ENCODE data around the gene SEMA3E. TPM values are rescaled to one million over a fixed set of nuclear protein-coding genes. Genes with fewer than 3 reads are reported as not detected.

SEMA3E gene
- polyA plus RNA-seq, 1 experiment: not detected

DNA sequence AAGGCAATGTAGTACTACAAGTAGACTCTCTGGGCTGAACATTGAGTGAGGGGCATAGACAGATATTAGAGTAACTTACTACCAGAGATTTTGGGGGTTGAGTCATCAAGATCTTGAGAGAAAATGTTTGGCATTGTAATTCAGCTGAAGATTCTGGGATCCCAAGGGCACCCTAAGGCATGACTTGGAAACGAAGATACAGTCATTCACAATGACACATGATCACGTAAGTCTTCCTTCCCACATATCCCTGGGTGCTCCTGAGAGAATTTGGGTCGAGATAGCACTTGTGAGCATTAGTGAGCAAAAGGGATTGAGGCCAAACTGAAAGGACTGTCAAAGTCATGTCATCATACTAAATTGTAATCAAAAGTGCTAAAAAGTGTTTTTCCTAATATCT, 293.8 kb downstream of the SEMA3E start:
- Histone ChIP-seq H3K36me3 (ENCODE audit: control insufficient read depth, insufficient read depth, low read length) (no peaks in the 10 kb centered on the region), H3K27me3 (ENCODE audit: control insufficient read depth, insufficient read depth, low read length) (no peaks in the 10 kb centered on the region), H3K4me3 (ENCODE audit: low read depth, low read length) (no peak overlapping the region)
- TF ChIP-seq, protein P1, sequence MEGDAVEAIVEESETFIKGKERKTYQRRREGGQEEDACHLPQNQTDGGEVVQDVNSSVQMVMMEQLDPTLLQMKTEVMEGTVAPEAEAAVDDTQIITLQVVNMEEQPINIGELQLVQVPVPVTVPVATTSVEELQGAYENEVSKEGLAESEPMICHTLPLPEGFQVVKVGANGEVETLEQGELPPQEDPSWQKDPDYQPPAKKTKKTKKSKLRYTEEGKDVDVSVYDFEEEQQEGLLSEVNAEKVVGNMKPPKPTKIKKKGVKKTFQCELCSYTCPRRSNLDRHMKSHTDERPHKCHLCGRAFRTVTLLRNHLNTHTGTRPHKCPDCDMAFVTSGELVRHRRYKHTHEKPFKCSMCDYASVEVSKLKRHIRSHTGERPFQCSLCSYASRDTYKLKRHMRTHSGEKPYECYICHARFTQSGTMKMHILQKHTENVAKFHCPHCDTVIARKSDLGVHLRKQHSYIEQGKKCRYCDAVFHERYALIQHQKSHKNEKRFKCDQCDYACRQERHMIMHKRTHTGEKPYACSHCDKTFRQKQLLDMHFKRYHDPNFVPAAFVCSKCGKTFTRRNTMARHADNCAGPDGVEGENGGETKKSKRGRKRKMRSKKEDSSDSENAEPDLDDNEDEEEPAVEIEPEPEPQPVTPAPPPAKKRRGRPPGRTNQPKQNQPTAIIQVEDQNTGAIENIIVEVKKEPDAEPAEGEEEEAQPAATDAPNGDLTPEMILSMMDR (IDR thresholded peaks at IDR 0.05; ENCODE audit: insufficient read depth, low read depth, low read length): no peak
- ChIA-PET CTCF (no interaction called here), POLR2A (no interaction called here)
- DNase-seq (ENCODE audit: low read depth): no peak

DNA sequence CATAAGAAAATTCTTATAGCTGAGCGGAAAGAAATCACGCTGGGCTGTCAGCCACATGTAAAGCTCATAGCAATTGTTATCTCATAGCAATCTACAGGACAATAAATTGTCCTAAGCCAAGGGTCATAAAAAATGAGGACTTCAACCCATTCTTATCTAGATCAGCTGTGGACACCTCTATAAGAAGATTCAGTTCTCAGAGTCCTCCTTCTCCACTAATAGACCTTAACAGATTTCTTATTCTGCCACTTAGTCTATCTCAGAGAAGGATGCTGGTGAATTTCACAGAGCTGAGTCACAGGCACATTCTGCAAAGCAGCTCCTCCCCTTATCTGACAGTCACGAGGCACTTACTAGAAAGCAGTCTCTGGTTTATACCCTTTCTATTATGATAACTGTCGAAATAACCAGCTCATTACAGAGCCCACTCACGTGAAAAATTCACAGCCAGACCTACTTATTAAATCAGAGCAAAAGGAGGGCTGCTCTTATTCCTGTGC, 300.9 kb downstream of the SEMA3E start:
- Histone ChIP-seq H3K27me3 (ENCODE audit: control insufficient read depth, insufficient read depth, low read length) (no peaks in the 10 kb centered on the region), H3K4me3 (ENCODE audit: low read depth, low read length) (no peak overlapping the region), H3K36me3 (ENCODE audit: control insufficient read depth, insufficient read depth, low read length) (no peaks in the 10 kb centered on the region)
- ChIA-PET CTCF (interaction anchor here (0.6 kb wide), 1 partner anchor 1783 kb away, joined by 3 read pairs; no protein-coding TSS in a partner anchor), POLR2A (no interaction called here)
- no peak for DNase-seq (ENCODE audit: low read depth)
- TF ChIP-seq, protein P1 (IDR thresholded peaks at IDR 0.05; ENCODE audit: insufficient read depth, low read depth, low read length): no peak

GRCh38 chr7:83339907-83340306, 309.0 kb downstream of the SEMA3E start:
- Histone ChIP-seq H3K27me3 (ENCODE audit: control insufficient read depth, insufficient read depth, low read length) (no peaks in the 10 kb centered on the region), H3K36me3 (ENCODE audit: control insufficient read depth, insufficient read depth, low read length) (no peaks in the 10 kb centered on the region), H3K4me3 (ENCODE audit: low read depth, low read length) (no peak overlapping the region)
- ChIA-PET CTCF (no interaction called here), POLR2A (no interaction called here)
- TF ChIP-seq, protein P1 (IDR thresholded peaks at IDR 0.05; ENCODE audit: insufficient read depth, low read depth, low read length): no peak
- DNase-seq (ENCODE audit: low read depth): no peak

DNA sequence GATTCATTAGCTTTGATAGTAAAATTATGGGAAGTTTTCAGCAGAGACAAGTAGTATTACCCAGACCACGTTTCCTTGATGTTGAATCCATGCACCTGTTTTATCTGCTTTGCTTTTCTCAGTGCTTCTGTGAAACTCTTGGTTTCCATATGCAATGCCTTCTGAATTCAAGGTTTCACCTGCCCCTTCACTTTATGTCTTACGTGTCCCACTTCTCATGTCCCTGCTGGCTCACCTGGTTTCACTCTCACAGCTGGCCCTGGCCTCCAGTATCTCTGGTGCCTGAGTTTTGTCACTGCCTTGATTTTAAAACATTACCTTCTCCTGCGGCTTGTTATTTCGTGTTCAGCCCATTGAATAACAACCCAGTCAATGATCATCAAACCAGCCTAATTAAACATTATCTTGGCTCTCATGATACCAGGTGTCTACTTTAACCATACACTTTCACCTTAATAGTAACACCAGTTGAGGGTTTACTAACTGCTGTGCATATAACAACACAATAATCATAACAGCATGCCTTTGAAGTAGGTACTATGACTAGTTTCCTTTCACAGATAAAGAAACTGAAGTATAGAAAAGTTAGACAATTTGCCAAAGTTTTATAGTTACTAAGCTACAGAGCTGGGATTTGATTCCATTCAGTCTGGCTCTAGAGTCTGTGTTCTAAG, 310.5 kb downstream of the SEMA3E start:
- H3K36me3 ChIP-seq (ENCODE audit: control insufficient read depth, insufficient read depth, low read length): no peaks in the 10 kb centered on the region
- CTCF ChIA-PET: no interaction called here
- H3K4me3 ChIP-seq (ENCODE audit: low read depth, low read length): no peak overlapping the region
- POLR2A ChIA-PET: no interaction called here
- no peak for DNase-seq (ENCODE audit: low read depth)
- no peaks in the 10 kb centered on the region for H3K27me3 ChIP-seq (ENCODE audit: control insufficient read depth, insufficient read depth, low read length)
- TF ChIP-seq, protein P1 (IDR thresholded peaks at IDR 0.05; ENCODE audit: insufficient read depth, low read depth, low read length): no peak

GRCh38 chr7:83337050-83337449, 311.9 kb downstream of the SEMA3E start:
- POLR2A ChIA-PET: no interaction called here
- no peak for DNase-seq (ENCODE audit: low read depth)
- TF ChIP-seq, protein P1 (IDR thresholded peaks at IDR 0.05; ENCODE audit: insufficient read depth, low read depth, low read length): no peak
- Histone ChIP-seq H3K36me3 (ENCODE audit: control insufficient read depth, insufficient read depth, low read length) (no peaks in the 10 kb centered on the region), H3K4me3 (ENCODE audit: low read depth, low read length) (no peak overlapping the region), H3K27me3 (ENCODE audit: control insufficient read depth, insufficient read depth, low read length) (no peaks in the 10 kb centered on the region)
- CTCF ChIA-PET: no interaction called here
